SK-N-SH (cell line): Measurements from ENCODE around the gene DNMT3A. TPM values are rescaled to one million over a fixed set of nuclear protein-coding genes. Genes with fewer than 3 reads are reported as not detected.
A peak's percentile ranks its signal among the peaks of the same experiment; 100 is the strongest.

Experiments used
- CTCF ChIA-PET: fragments of 300-600, 350-600 bp; formaldehyde crosslinking; extraction: SDS; loops from one replicate; lab custom pipeline; 2021; lab: Yijun Ruan, JAX
- POLR2A ChIA-PET: fragments of 350-600 bp; sonication (Branson Sonifier 250); formaldehyde crosslinking; extraction: SDS; loops from one replicate; lab custom pipeline; 2020; ENCODE audit warnings: antibody characterized with exemption, inconsistent platforms; lab: Yijun Ruan, JAX
- DNase-seq: peaks from one replicate; pipeline ENCODE4 v3.0.0; 2012
- H2AFZ ChIP-seq: fragments of 200-600 bp; sonication (generic); 2 replicates; pipeline ENCODE4 v1.8.1; 2016; ENCODE audit warnings: antibody characterized with exemption, mild to moderate bottlenecking, low read depth
- H3F3A ChIP-seq: fragments of 200-600 bp; sonication (generic); replicated peaks from 2 replicates; pipeline ENCODE3; 2016; ENCODE audit warnings: antibody characterized with exemption, mild to moderate bottlenecking; ENCODE audit not compliant: insufficient read depth
- H3K27ac ChIP-seq, 2 experiments: fragments of 200-500 bp in 1 of 2; fragments of 200-600 bp in 1 of 2; sonication (Bioruptor generic) in 1 of 2; sonication (generic), shearing (Covaris generic) in 1 of 2; 2 replicates each; pipeline versions ENCODE4 v1.5.1 to v1.6.1; 2014 to 2016; ENCODE audit warnings: low read depth in 2 of 2, inconsistent platforms in 1 of 2, low read length in 1 of 2, mild to moderate bottlenecking in 1 of 2, mixed read lengths in 1 of 2
- H3K27me3 ChIP-seq: fragments of 200-600 bp; sonication (generic), shearing (Covaris generic); 2 replicates; pipeline ENCODE4 v1.6.1; 2016; ENCODE audit warnings: mixed run types; ENCODE audit not compliant: insufficient read depth
- H3K36me3 ChIP-seq, 2 experiments: fragments of 200-500 bp in 1 of 2; fragments of 200-600 bp in 1 of 2; sonication (Bioruptor generic) in 1 of 2; sonication (generic) in 1 of 2; replicated peaks in 1 of 2; 2 replicates each; pipeline versions ENCODE3 to v1.5.1; 2014 to 2016; ENCODE audit warnings: low read length in 1 of 2, mild to moderate bottlenecking in 1 of 2; ENCODE audit not compliant: insufficient read depth in 2 of 2, control insufficient read depth in 1 of 2
- H3K4me1 ChIP-seq, 2 experiments: fragments of 200-500 bp in 1 of 2; fragments of 200-600 bp in 1 of 2; sonication (Bioruptor generic) in 1 of 2; sonication (generic), shearing (Covaris generic) in 1 of 2; 2 replicates each; pipeline versions ENCODE4 v1.5.1 to v1.6.1; 2014 to 2016; ENCODE audit warnings: low read depth in 1 of 2, low read length in 1 of 2, mixed run types in 1 of 2; ENCODE audit not compliant: insufficient read depth in 2 of 2, control insufficient read depth in 1 of 2
- H3K4me2 ChIP-seq: fragments of 200-600 bp; sonication (generic), shearing (Covaris generic); 2 replicates; pipeline ENCODE4 v1.6.1; 2017; ENCODE audit warnings: mixed run types
- H3K4me3 ChIP-seq, 2 experiments: fragments of 200-500 bp in 1 of 2; fragments of 200-600 bp in 1 of 2; sonication (Bioruptor generic) in 1 of 2; sonication (generic), shearing (Covaris generic) in 1 of 2; 2 replicates each; pipeline versions ENCODE4 v1.5.1 to v1.8.1; 2014 to 2016; ENCODE audit warnings: low read depth in 2 of 2, inconsistent platforms in 1 of 2, low read length in 1 of 2, mild to moderate bottlenecking in 1 of 2, mixed read lengths in 1 of 2, moderate library complexity in 1 of 2
- H3K79me2 ChIP-seq: fragments of 200-600 bp; sonication (generic); 2 replicates; pipeline ENCODE4 v1.8.1; 2017; ENCODE audit warnings: mild to moderate bottlenecking; ENCODE audit not compliant: insufficient read depth
- H3K9ac ChIP-seq: fragments of 200-600 bp; sonication (generic); 2 replicates; pipeline ENCODE4 v1.6.1; 2017; ENCODE audit warnings: mixed run types
- H3K9me2 ChIP-seq: fragments of 200-600 bp; sonication (generic); 2 replicates; pipeline ENCODE4 v1.6.1; 2017; ENCODE audit warnings: mixed run types
- H3K9me3 ChIP-seq: fragments of 200-600 bp; sonication (generic); 2 replicates; pipeline ENCODE4 v1.6.1; 2017; ENCODE audit warnings: mixed run types, mild to moderate bottlenecking, moderate library complexity
- H4K20me1 ChIP-seq: fragments of 200-600 bp; sonication (generic); 2 replicates; pipeline ENCODE4 v1.6.1; 2017; ENCODE audit warnings: mild to moderate bottlenecking, mixed run types; ENCODE audit not compliant: insufficient read depth
- CHD2 ChIP-seq: fragments of 150-350 bp; IDR thresholded peaks from 2 replicates; pipeline ENCODE4 v1.6.1; 2018; ENCODE audit warnings: low read length; ENCODE audit not compliant: partially characterized antibody
- EP300 ChIP-seq, 2 experiments: IDR thresholded peaks; 2 replicates each; pipeline versions ENCODE4 v1.4.0 to v1.6.1; 2012; ENCODE audit warnings: borderline replicate concordance in 1 of 2, low read depth in 1 of 2, low read length in 1 of 2
- MEF2A ChIP-seq: IDR thresholded peaks from 2 replicates; pipeline ENCODE4 v1.4.0; 2012; ENCODE audit warnings: low read depth, borderline replicate concordance
- NFIC ChIP-seq: IDR thresholded peaks from 2 replicates; pipeline ENCODE4 v1.4.0; 2012; ENCODE audit warnings: borderline replicate concordance
- NRF1 ChIP-seq: IDR thresholded peaks from 2 replicates; pipeline ENCODE4 v1.6.1; 2012; ENCODE audit warnings: low read depth, mild to moderate bottlenecking, low read length
- POLR2AphosphoS5 ChIP-seq: IDR thresholded peaks from 2 replicates; pipeline ENCODE4 v1.6.1; 2012; ENCODE audit warnings: low read depth, low read length
- RAD21 ChIP-seq: IDR thresholded peaks from 2 replicates; pipeline ENCODE4 v1.6.1; 2012; ENCODE audit warnings: mild to moderate bottlenecking, low read length
- RFX5 ChIP-seq: IDR thresholded peaks from 2 replicates; pipeline ENCODE4 v1.6.1; 2012; ENCODE audit warnings: mild to moderate bottlenecking, improper control_type of control experiment, low read length
- TAF1 ChIP-seq: IDR thresholded peaks from 2 replicates; pipeline ENCODE4 v1.6.1; 2012; ENCODE audit warnings: low read depth, mild to moderate bottlenecking, low read length, moderate library complexity, borderline replicate concordance
- YY1 ChIP-seq: IDR thresholded peaks from 2 replicates; pipeline ENCODE4 v1.4.0; 2012; ENCODE audit warnings: low read depth, mild to moderate bottlenecking
- WGBS: methylation state at CpG from one replicate; pipeline ENCODE4 v1.1.6; 2017; ENCODE audit warnings: low lambda C conversion rate; 5-methylcytosine and 5-hydroxymethylcytosine counted together
- polyA plus RNA-seq, 3 experiments: library from polyadenylated mRNA; depleted of rRNA; stranded (reverse); fragments of >200 nt; gene quantifications; 2 replicates each; pipeline ENCODE4 v1.2.3, GENCODE V29; 2012
- TF ChIP-seq, protein P1 (sequence below): fragments of 200-600 bp; sonication (generic); IDR thresholded peaks from 2 replicates; pipeline ENCODE4 v1.6.1; 2017; ENCODE audit warnings: antibody characterized with exemption, mild to moderate bottlenecking, moderate library complexity
- TF ChIP-seq, protein P2 (sequence below): IDR thresholded peaks from 2 replicates; pipeline ENCODE4 v1.4.0; 2012; ENCODE audit warnings: low read depth, borderline replicate concordance
- TF ChIP-seq, protein P3 (sequence below): fragments of 150-350 bp; IDR thresholded peaks from 2 replicates; pipeline ENCODE4 v1.6.1; 2017; ENCODE audit warnings: antibody characterized with exemption, low read length, low read depth, borderline replicate concordance

DNMT3A gene
- polyA plus RNA-seq, 1 of the 3 experiments (the other 2 are of a cell fraction) = 5.6 TPM

DNA sequence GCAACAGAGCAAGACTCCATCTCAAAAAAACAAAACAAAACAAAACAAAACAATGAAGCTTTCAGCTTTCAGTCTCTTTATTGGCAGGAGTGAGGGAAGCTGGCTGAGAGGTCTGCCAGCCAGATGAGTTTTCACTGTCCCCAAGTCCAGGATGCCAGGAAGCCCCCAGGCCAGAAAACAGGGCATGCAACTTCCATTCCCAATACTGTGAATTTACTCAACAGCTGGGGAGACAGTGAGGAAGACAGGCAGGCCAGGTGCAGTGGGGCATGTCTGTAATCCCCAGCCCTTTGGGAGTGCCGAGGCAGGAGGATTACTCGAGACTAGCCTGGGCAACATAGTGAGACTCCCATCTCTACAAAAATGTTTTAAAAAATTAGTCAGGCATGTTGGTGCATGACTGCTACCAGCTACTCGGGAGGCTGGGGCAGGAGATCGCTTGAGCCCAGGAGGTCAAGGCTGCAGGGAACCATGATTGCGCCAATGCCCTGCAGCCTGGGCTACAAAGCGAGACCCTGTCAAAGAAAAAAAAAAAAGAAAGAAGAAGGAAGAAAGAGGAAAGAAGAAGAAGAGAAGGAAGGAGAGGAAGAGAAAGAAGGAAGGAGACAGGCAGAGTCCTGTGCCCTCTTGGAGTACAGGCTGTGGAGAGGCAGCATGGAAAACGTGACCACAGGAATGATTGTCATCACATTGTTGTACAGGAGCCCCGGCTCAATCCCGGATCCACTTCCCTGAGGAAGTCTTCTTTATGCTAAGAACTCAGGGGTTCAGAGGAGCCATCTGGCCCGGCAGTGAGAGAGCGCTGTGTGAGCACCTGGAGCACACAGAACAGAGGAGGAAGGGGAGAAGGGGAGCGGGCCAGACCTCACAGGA, 144.2 kb downstream of the DNMT3A start:
- Histone ChIP-seq H3F3A (peaks cover 4% of the 10 kb centered on the region), H3K4me3 (no peak overlapping the region), H3K79me2 (no peaks in the 10 kb centered on the region), H3K9ac (no peak overlapping the region), H3K27me3 (no peaks in the 10 kb centered on the region), H3K27ac (no peak overlapping the region), H4K20me1 (no peaks in the 10 kb centered on the region), H3K9me3 (no peaks in the 10 kb centered on the region), H2AFZ (peak overlapping the region; percentile 20; the same call in 1 of the 2 replicates), H3K4me1 (peaks cover 0 to 8% of the 10 kb centered on the region in 2 experiments; a peak in 1 of 4 replicates), H3K4me2 (no peak overlapping the region), H3K9me2 (no peaks in the 10 kb centered on the region), H3K36me3 (no peaks in the 10 kb centered on the region)
- ChIA-PET CTCF (interaction anchor here (0.8 to 4.9 kb wide), 34 partner anchors 7 to 788 kb away, joined by 3 to 121 read pairs (median 8); partner anchors contain the start of gene POMC), POLR2A (no interaction called here)
- DNase-seq = no peak
- 76% methylated on average over 12 of the region's 12 CpGs for WGBS
- no peak for TF ChIP-seq CHD2
- TF ChIP-seq, protein P1, sequence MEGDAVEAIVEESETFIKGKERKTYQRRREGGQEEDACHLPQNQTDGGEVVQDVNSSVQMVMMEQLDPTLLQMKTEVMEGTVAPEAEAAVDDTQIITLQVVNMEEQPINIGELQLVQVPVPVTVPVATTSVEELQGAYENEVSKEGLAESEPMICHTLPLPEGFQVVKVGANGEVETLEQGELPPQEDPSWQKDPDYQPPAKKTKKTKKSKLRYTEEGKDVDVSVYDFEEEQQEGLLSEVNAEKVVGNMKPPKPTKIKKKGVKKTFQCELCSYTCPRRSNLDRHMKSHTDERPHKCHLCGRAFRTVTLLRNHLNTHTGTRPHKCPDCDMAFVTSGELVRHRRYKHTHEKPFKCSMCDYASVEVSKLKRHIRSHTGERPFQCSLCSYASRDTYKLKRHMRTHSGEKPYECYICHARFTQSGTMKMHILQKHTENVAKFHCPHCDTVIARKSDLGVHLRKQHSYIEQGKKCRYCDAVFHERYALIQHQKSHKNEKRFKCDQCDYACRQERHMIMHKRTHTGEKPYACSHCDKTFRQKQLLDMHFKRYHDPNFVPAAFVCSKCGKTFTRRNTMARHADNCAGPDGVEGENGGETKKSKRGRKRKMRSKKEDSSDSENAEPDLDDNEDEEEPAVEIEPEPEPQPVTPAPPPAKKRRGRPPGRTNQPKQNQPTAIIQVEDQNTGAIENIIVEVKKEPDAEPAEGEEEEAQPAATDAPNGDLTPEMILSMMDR = no peak
- TF ChIP-seq MEF2A = no peak
- TF ChIP-seq POLR2AphosphoS5 = no peak
- no peak for TF ChIP-seq EP300 (IDR thresholded peaks at IDR 0.05; ENCODE audit: borderline replicate concordance in 1 of 2, low read depth in 1 of 2, low read length in 1 of 2)
- TF ChIP-seq YY1 = no peak
- no peak for TF ChIP-seq RAD21
- TF ChIP-seq TAF1 = no peak
- TF ChIP-seq, protein P2, sequence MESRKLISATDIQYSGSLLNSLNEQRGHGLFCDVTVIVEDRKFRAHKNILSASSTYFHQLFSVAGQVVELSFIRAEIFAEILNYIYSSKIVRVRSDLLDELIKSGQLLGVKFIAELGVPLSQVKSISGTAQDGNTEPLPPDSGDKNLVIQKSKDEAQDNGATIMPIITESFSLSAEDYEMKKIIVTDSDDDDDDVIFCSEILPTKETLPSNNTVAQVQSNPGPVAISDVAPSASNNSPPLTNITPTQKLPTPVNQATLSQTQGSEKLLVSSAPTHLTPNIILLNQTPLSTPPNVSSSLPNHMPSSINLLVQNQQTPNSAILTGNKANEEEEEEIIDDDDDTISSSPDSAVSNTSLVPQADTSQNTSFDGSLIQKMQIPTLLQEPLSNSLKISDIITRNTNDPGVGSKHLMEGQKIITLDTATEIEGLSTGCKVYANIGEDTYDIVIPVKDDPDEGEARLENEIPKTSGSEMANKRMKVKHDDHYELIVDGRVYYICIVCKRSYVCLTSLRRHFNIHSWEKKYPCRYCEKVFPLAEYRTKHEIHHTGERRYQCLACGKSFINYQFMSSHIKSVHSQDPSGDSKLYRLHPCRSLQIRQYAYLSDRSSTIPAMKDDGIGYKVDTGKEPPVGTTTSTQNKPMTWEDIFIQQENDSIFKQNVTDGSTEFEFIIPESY = no peak
- TF ChIP-seq NRF1 = no peak
- no peak for TF ChIP-seq RFX5
- TF ChIP-seq, protein P3, sequence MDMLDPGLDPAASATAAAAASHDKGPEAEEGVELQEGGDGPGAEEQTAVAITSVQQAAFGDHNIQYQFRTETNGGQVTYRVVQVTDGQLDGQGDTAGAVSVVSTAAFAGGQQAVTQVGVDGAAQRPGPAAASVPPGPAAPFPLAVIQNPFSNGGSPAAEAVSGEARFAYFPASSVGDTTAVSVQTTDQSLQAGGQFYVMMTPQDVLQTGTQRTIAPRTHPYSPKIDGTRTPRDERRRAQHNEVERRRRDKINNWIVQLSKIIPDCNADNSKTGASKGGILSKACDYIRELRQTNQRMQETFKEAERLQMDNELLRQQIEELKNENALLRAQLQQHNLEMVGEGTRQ = no peak
- no peak for TF ChIP-seq NFIC
